ENCODE data around the gene PRXL2B.

The PRXL2B gene

DNA sequence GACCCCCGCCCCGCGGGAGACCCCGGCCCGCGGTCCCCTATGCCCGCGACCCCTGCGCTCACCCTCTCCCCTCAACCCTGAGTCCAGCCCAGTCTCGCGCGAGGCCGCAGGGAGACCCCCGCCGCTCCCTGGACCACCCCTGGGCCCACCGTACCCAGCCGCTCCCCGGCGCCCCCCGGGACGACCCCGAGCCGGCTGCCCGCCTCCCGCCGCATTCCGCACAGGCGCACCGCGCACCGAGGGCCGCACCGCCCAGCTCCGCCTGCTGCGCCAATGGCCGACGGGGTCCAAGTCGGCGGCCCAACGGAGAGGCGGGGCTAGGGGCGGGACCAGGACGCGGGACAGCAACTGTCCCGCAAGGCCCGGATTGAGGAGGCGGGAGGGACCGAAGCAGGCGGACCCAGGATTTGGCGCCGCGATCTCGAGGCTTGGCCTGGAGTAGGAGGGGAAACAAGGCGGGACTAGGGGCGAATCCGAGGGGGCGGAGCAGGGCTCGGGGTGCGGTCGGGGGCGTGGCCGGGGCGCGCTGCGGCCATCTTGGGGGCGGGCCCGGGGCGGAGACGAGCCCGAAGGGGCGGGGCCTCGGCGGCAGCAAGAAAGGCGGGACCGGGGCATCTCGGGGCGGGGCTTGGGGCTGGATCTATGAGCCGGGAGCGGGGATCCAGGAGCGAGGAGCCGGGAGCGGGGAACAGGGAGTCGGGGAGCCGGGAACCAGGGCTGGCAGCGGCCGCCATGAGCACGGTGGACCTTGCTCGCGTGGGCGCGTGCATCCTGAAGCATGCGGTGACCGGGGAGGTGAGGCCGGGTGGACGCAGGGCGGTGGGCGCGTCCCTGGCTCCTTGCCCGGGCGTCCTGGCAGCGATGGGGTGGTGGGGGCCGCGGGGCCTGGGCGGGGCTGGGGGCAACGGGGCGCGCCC is at the start of gene PRXL2B:
Gene PRXL2B (plus strand): TSS at position 624 of the 917 bp plus-strand sequence. CDS start 109 bp downstream, at position 733.
- peaks cover 49% of the 10 kb centered on the region for H3K36me3 Mint-ChIP-seq (ENCODE audit: low read depth)
- intact Hi-C loops (cut with micrococcal nuclease) = loop anchor here (1.0 kb wide), 2 partner anchors 38 to 60 kb away; partner anchors contain the start of gene PANK4
- peak within 1 kb of the TSS; percentile 98 for H3K27ac Mint-ChIP-seq
- H3K4me3 Mint-ChIP-seq = peak within 1 kb of the TSS; percentile 86
- H3K4me1 Mint-ChIP-seq (ENCODE audit: low read depth) = peaks cover 54% of the 10 kb centered on the region
- no peaks in the 10 kb centered on the region for H3K9me3 Mint-ChIP-seq
- H3K27me3 Mint-ChIP-seq = peaks cover 13% of the 10 kb centered on the region

DNA sequence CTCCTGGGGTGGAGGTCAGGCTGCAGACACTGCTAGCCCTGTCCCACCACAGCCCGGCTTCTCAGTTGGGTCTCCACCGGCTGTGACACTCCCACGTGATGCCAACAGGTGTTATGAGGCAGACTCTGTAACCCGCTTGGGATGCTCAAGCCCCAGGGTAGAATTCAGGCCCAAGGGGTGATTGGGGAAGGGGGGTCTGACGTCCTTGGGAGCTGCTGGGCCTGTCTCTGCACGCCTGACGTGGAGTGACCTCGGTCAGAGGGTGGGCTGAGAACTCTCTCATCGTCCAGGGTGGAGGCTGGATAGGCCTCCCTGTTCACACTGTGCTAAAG is 48.8 kb upstream of the PRXL2B start:
- Mint-ChIP-seq H3K27me3 (peaks cover 92% of the 10 kb centered on the region), H3K36me3 (ENCODE audit: low read depth) (no peaks in the 10 kb centered on the region), H3K9me3 (no peaks in the 10 kb centered on the region), H3K4me1 (ENCODE audit: low read depth) (no peaks in the 10 kb centered on the region), H3K27ac (no peak overlapping the region), H3K4me3 (no peak overlapping the region)
- intact Hi-C loops (cut with micrococcal nuclease) = no loop called here

DNA sequence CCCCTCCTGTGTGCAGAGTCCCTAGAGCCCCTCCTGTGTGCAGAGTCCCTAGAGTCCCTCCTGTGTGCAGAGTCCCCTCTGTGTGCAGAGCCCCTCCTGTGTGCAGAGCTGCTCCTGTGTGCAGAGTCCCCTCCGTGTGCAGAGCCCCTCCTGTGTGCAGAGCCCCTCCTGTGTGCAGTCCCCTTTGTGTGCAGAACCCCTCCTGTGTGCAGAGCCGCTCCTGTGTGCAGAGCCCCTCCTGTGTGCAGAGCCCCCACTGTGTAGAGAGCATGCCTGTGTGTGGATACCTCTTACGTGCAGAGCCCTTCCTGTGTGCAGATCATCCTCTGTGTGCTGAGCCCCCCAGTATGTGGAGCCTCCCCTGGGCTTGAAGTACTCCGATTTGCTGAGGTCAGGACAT is 48.2 kb upstream of the PRXL2B start:
- H3K4me3 Mint-ChIP-seq = no peak overlapping the region
- no peak overlapping the region for H3K27ac Mint-ChIP-seq
- H3K9me3 Mint-ChIP-seq = no peaks in the 10 kb centered on the region
- no peaks in the 10 kb centered on the region for H3K4me1 Mint-ChIP-seq (ENCODE audit: low read depth)
- H3K36me3 Mint-ChIP-seq (ENCODE audit: low read depth) = no peaks in the 10 kb centered on the region
- intact Hi-C loops (cut with micrococcal nuclease) = no loop called here
- peaks cover 91% of the 10 kb centered on the region for H3K27me3 Mint-ChIP-seq

DNA sequence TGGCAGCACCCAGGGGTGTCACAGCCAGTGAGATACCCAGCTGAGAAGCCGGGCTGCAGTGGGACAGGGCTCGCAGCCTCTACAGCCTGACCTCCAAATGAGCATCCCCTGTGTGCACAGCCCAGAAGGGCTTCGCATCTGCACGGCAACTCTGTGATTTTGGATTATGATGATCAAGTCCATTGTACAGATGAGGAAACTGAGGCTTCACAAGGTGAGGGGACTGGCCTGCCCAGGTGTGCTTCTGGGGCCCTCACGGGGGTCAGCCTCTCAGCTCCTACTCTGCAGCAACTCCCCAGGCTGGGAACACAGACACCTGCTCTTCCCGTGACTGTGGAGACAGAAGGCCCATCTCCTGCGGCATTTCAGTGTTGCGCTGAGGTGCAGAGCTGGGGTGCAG is 47.7 kb upstream of the PRXL2B start:
- Mint-ChIP-seq H3K4me3 (no peak overlapping the region), H3K27ac (no peak overlapping the region), H3K9me3 (no peaks in the 10 kb centered on the region), H3K4me1 (ENCODE audit: low read depth) (no peaks in the 10 kb centered on the region), H3K36me3 (ENCODE audit: low read depth) (no peaks in the 10 kb centered on the region), H3K27me3 (peaks cover 91% of the 10 kb centered on the region)
- intact Hi-C loops (cut with micrococcal nuclease) = no loop called here

DNA sequence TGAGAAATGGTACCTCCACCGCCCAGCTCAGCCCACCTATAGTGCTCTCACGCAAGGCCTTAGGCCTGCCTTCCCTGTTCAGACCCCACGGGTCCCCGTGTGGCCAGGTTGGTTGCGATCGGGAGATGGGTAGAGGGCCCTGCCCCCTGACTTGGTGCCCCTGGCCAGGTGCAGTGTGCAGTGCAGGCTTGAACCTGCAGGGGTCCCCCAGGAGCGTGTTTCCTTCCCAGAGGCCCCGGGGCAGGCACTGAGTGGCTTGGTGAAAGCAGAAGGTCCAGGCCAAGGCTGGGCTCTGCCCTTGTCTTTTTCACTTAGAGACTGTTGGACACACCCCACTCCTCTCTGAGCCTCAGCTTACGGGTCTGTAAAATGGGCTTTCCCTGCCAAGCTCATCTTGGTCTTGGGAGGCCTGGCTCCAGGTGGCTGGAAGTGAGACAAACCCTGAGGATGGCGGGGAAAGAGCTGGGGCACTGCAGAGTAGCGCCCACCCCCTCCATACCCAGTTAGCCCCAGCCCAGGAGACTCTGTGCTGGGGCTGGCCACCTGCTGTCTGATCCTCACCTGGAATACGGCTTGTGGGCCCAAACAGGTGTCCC is 47.2 kb upstream of the PRXL2B start:
- Mint-ChIP-seq H3K4me1 (ENCODE audit: low read depth) (no peaks in the 10 kb centered on the region), H3K36me3 (ENCODE audit: low read depth) (no peaks in the 10 kb centered on the region)
- intact Hi-C loops (cut with micrococcal nuclease) = no loop called here

DNA sequence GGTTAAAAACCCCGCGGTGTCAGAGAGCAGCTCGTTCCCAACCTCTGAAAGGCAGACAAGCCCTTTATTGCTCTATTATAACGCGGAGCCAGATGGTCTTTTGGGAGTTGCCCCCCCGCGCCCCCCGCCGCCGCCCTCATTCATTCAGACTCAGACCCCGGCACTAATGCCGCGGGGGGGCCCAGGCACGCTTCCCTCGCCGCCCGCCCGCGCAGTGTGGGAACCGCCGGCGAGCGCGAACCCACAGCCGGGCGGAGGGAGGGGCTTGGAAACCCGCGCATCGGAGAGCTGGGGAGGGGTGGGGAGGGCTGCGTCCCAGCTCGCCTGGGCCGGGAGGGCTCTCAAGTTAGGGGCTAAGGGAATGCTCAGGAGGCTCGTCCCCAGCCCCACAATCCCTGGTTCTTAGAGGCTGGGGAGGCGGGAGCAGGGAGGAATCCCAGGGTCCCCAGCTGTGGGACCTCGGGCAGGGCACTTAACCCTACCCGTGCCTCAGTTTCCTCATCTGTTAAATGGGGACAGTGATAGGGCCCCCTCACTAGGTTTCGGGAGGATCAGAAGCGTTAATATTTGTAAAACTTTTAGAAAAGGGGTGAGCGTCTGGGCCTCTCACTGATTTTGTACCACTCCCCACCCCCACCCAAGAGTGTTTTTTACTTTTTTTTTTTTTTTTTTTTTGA is 45.6 kb upstream of the PRXL2B start:
- intact Hi-C loops (cut with micrococcal nuclease) = no loop called here
- Mint-ChIP-seq H3K4me1 (ENCODE audit: low read depth) (peaks cover 11% of the 10 kb centered on the region), H3K9me3 (no peaks in the 10 kb centered on the region), H3K27me3 (peaks cover 79% of the 10 kb centered on the region), H3K36me3 (ENCODE audit: low read depth) (no peaks in the 10 kb centered on the region), H3K27ac (no peak overlapping the region), H3K4me3 (no peak overlapping the region)

More for the DNA sequence above, 47.2 kb upstream of the PRXL2B start:
- Mint-ChIP-seq H3K27ac (no peak overlapping the region), H3K27me3 (peaks cover 91% of the 10 kb centered on the region), H3K4me3 (no peak overlapping the region), H3K9me3 (no peaks in the 10 kb centered on the region)

DNA sequence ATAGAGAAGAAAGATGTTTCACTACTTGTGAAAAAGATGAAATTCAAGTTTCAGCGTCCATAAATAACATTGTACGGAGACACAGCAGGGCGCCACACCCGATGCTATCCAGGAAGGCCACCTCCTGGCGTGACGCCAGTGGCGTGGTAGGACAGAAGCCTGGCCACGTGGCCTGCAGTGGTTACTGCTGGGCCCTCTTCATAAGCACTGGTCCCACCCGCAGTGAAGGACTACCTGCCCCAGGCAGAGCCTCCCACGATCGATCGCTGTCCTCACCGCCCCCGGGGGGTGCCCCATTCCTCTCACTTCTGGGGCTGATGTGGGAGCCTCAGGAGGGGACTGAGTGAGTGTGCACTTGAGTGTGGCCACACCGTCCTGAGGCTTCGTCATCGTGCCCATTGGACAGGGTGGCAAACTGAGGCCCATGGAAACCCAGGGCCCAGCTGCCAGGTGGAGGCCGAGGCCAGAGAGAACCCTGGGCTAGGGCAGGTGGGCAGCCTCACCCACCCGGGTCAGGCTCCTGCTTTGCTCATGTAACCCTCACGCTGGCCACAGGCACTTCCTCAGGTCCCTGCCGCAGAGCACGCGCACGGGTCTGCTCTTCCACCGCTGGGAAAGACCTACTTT is 44.8 kb upstream of the PRXL2B start:
- intact Hi-C loops (cut with micrococcal nuclease) = no loop called here
- Mint-ChIP-seq H3K27me3 (peaks cover 73% of the 10 kb centered on the region), H3K27ac (no peak overlapping the region), H3K36me3 (ENCODE audit: low read depth) (no peaks in the 10 kb centered on the region), H3K9me3 (no peaks in the 10 kb centered on the region), H3K4me3 (no peak overlapping the region), H3K4me1 (ENCODE audit: low read depth) (peaks cover 12% of the 10 kb centered on the region)

DNA sequence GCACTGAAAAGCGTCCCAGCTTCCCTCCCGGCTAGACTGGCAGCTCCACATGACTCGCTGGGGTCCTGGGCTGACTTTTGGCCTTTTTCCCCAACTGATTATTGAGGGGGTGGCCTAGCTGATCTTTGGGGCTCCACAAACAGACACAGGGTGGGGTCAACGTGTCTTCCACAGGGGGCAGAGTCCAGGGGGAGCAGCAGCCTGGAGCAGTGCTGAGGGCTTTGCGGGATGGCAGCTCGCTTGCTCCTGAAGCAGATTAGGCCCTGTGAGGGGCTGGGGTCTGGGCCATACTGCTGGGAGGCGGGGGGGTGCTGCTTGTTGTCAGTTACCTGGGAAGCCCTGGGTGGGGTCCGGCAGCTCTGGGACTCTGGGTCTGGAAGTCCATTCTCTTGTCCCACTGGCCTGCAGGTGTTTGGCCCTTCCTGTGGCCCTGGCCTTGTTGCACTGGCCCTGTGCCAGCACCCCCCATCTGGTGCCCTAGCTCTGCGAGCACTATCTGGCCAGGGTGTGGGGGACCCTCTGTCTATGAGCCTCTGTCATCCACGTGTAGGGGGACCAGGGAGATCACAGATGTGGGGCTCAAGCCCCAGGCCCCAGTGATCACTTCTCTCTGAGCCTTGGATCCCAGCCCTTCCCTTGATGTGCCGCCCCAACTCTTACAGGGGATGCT is 44.2 kb upstream of the PRXL2B start:
- peaks cover 68% of the 10 kb centered on the region for H3K27me3 Mint-ChIP-seq
- no peak overlapping the region for H3K27ac Mint-ChIP-seq
- peaks cover 18% of the 10 kb centered on the region for H3K4me1 Mint-ChIP-seq (ENCODE audit: low read depth)
- H3K9me3 Mint-ChIP-seq = no peaks in the 10 kb centered on the region
- intact Hi-C loops (cut with micrococcal nuclease) = no loop called here
- no peaks in the 10 kb centered on the region for H3K36me3 Mint-ChIP-seq (ENCODE audit: low read depth)
- H3K4me3 Mint-ChIP-seq = no peak overlapping the region

- Mint-ChIP-seq H3K27me3 (peaks cover 56% of the 10 kb centered on the region), H3K9me3 (no peaks in the 10 kb centered on the region), H3K27ac (no peak overlapping the region), H3K36me3 (ENCODE audit: low read depth) (no peaks in the 10 kb centered on the region), H3K4me1 (ENCODE audit: low read depth) (peaks cover 30% of the 10 kb centered on the region), H3K4me3 (no peak overlapping the region)
- intact Hi-C loops (cut with micrococcal nuclease) = no loop called here
These were observed 43.0 kb upstream of the PRXL2B start for GRCh38 chr1:2543543-2544092.

- peaks cover 49% of the 10 kb centered on the region for H3K27me3 Mint-ChIP-seq
- H3K36me3 Mint-ChIP-seq (ENCODE audit: low read depth) = no peaks in the 10 kb centered on the region
These were observed 42.3 kb upstream of the PRXL2B start for GRCh38 chr1:2544093-2544874.

GRCh38 chr1:2544875-2545640 is 41.5 kb upstream of the PRXL2B start:
- H3K4me1 Mint-ChIP-seq (ENCODE audit: low read depth) = peaks cover 44% of the 10 kb centered on the region
- intact Hi-C loops (cut with micrococcal nuclease) = loop anchor here (5.0 kb wide), 1 partner anchor 348 kb away; no protein-coding TSS in a partner anchor
- H3K9me3 Mint-ChIP-seq = no peaks in the 10 kb centered on the region

More at GRCh38 chr1:2544093-2544874, 42.3 kb upstream of the PRXL2B start:
- Mint-ChIP-seq H3K27ac (no peak overlapping the region), H3K4me3 (no peak overlapping the region), H3K9me3 (no peaks in the 10 kb centered on the region), H3K4me1 (ENCODE audit: low read depth) (peaks cover 37% of the 10 kb centered on the region)
- intact Hi-C loops (cut with micrococcal nuclease) = no loop called here

More at GRCh38 chr1:2544875-2545640, 41.5 kb upstream of the PRXL2B start:
- H3K36me3 Mint-ChIP-seq (ENCODE audit: low read depth) = no peaks in the 10 kb centered on the region
- H3K27me3 Mint-ChIP-seq = peaks cover 41% of the 10 kb centered on the region
- no peak overlapping the region for H3K4me3 Mint-ChIP-seq
- peak overlapping the region; percentile 92 for H3K27ac Mint-ChIP-seq
